Spinal cord (tissue), 10 donors: ENCODE results near the gene FGF10. TPM values are rescaled to one million over a fixed set of nuclear protein-coding genes. Genes with fewer than 3 reads are reported as not detected.
A peak's percentile ranks its signal among the peaks of the same experiment; 100 is the strongest.

ENCODE experiments used
- DNase-seq, 6 donors: peaks; one replicate each; pipeline versions ENCODE4 v3.0.0 to v3.0.0-alpha.2; 2013 to 2015; ENCODE audit warnings: low spot score in 6 of 6, low read depth in 4 of 6
- H3K27ac ChIP-seq: one replicate; pipeline ENCODE4 v1.5.1; 2013; ENCODE audit warnings: low read depth, low read length, control low read depth
- H3K27me3 ChIP-seq: one replicate; pipeline ENCODE4 v1.6.1; 2013; ENCODE audit warnings: low read length; ENCODE audit not compliant: control insufficient read depth, insufficient read depth
- H3K36me3 ChIP-seq: one replicate; pipeline ENCODE4 v1.6.1; 2013; ENCODE audit warnings: low read length; ENCODE audit not compliant: control insufficient read depth, insufficient read depth
- H3K4me1 ChIP-seq: one replicate; pipeline ENCODE4 v1.6.1; 2013; ENCODE audit warnings: low read length; ENCODE audit not compliant: control insufficient read depth, insufficient read depth
- H3K4me3 ChIP-seq: one replicate; pipeline ENCODE4 v1.5.1; 2013; ENCODE audit warnings: low read depth, low read length, control low read depth
- H3K9me3 ChIP-seq: one replicate; pipeline ENCODE4 v1.6.1; 2013; ENCODE audit warnings: low read length; ENCODE audit not compliant: control insufficient read depth, insufficient read depth
- WGBS: methylation state at CpG from one replicate; pipeline ENCODE4 v1.1.5; 2013; ENCODE audit warnings: missing lambda C conversion rate; ENCODE audit not compliant: insufficient coverage; 5-methylcytosine and 5-hydroxymethylcytosine counted together
- polyA plus RNA-seq, 2 donors: library from polyadenylated mRNA; unstranded; fragments of 120-200 nt; gene quantifications; one replicate each; pipeline ENCODE4 v1.2.1, GENCODE V29; 2013; ENCODE audit not compliant: insufficient read length in 2 of 2
- total RNA-seq, 2 donors: library from RNA; depleted of rRNA in 1 of 2; stranded (reverse); fragments of 120-200 nt in 1 of 2; fragments of >200 nt in 1 of 2; gene quantifications; one replicate each; pipeline versions ENCODE4 v1.2.3 to v1.2.4, GENCODE V29; 2013 to 2014
- donor health status: healthy.

Gene FGF10
- total and polyA plus RNA-seq, 4 donors = 2.9 to 10.1 (median 6.2) TPM

DNA sequence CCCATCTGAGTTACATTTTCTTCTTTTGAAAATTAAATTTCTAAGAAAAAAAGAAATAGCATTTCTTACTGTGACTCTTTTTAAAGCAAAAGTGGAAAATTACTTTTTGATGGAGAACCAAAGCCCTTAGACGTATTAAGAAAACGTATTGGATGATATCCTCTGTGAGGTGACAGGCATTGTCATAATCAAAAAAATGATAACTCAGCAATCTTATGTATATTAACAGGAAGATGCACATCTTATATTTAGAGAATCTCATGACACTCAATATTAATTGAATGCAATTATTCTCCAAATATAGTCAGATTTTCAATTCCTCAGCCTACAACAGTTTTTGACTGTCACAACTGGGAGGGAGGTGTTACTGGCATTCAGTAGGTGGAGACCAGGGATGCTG is 25.1 kb downstream of the FGF10 start:
- no CpG with 5 or more reads among the region's 2 CpGs for WGBS
- Histone ChIP-seq H3K4me3 (no peak overlapping the region), H3K36me3 (no peaks in the 10 kb centered on the region), H3K9me3 (no peaks in the 10 kb centered on the region), H3K4me1 (no peaks in the 10 kb centered on the region), H3K27me3 (no peaks in the 10 kb centered on the region), H3K27ac (no peak overlapping the region)
- no peak for DNase-seq

GRCh38 chr5:44361342-44362001 is 27.7 kb downstream of the FGF10 start:
- no peak for DNase-seq
- H3K36me3 ChIP-seq = no peaks in the 10 kb centered on the region

GRCh38 chr5:44360919-44361318 is 28.3 kb downstream of the FGF10 start:
- H3K4me1 ChIP-seq = no peaks in the 10 kb centered on the region

More at GRCh38 chr5:44361342-44362001, 27.7 kb downstream of the FGF10 start:
- H3K27me3 ChIP-seq = no peaks in the 10 kb centered on the region
- WGBS = 100% methylated on average over 1 of the region's 1 CpG
- no peak overlapping the region for H3K4me3 ChIP-seq
- no peaks in the 10 kb centered on the region for H3K9me3 ChIP-seq
- H3K27ac ChIP-seq = no peak overlapping the region
- H3K4me1 ChIP-seq = no peaks in the 10 kb centered on the region

GRCh38 chr5:44358421-44358820 is 30.8 kb downstream of the FGF10 start:
- no CpG with 5 or more reads among the region's 2 CpGs for WGBS
- Histone ChIP-seq H3K4me1 (no peaks in the 10 kb centered on the region), H3K36me3 (no peaks in the 10 kb centered on the region), H3K9me3 (no peaks in the 10 kb centered on the region), H3K27ac (no peak overlapping the region), H3K4me3 (no peak overlapping the region), H3K27me3 (no peaks in the 10 kb centered on the region)
- peak in 1 of 6 donors; percentile 57 for DNase-seq

More at GRCh38 chr5:44360919-44361318, 28.3 kb downstream of the FGF10 start:
- H3K4me3 ChIP-seq = no peak overlapping the region
- H3K9me3 ChIP-seq = no peaks in the 10 kb centered on the region
- H3K36me3 ChIP-seq = no peaks in the 10 kb centered on the region
- no peak overlapping the region for H3K27ac ChIP-seq
- H3K27me3 ChIP-seq = no peaks in the 10 kb centered on the region
- no peak for DNase-seq

- Histone ChIP-seq H3K27ac (no peak overlapping the region), H3K9me3 (no peaks in the 10 kb centered on the region)
Measured at GRCh38 chr5:44356231-44356630, 33.0 kb downstream of the FGF10 start.

DNA sequence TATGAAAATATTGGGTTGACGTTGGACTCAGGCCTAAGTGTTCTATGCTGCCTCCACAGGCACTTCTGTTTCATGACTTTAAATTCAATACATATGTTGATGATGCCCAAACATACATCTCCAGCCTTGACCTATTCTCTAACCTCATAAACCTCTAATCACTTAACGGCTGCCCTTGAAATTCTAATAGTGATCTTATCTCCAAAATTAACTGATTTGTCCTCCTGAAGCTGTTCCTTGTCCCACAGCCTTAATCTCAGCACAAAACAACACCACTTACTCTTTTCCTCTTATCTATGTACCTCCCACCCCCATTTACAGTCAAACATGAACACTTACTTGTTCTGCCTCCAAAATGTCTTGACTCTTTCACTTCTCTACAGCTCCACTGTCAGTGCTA is 43.3 kb downstream of the FGF10 start:
- no peaks in the 10 kb centered on the region for H3K36me3 ChIP-seq
- no peak for DNase-seq
- H3K27ac ChIP-seq = no peak overlapping the region
- no peaks in the 10 kb centered on the region for H3K4me1 ChIP-seq
- H3K9me3 ChIP-seq = no peaks in the 10 kb centered on the region
- WGBS = 94% methylated on average over 1 of the region's 2 CpGs
- H3K27me3 ChIP-seq = no peaks in the 10 kb centered on the region
- no peak overlapping the region for H3K4me3 ChIP-seq

More at GRCh38 chr5:44356231-44356630, 33.0 kb downstream of the FGF10 start:
- no peak for DNase-seq
- H3K36me3 ChIP-seq = no peaks in the 10 kb centered on the region
- no peaks in the 10 kb centered on the region for H3K4me1 ChIP-seq
- no peak overlapping the region for H3K4me3 ChIP-seq
- WGBS = no CpG with 5 or more reads among the region's 1 CpG
- no peaks in the 10 kb centered on the region for H3K27me3 ChIP-seq

DNA sequence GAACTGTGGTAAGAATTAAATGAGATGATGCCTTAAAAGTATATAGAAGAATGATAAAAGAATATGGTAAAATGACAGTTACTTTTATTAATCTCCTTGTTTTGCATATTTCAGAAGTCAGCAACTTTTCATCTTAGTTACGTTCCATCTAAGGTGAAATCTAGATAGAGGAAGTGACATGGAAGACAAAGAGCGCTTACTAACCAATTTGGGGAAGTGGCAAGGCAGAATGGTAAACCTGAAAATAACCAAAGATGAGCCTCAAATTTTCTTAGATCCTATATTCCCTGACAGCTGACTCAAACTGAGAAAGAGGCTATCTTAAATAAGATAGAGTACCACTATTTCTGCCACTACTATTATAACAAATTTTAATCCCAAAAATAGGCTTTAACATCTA is 52.5 kb downstream of the FGF10 start:
- WGBS = no CpG with 5 or more reads among the region's 2 CpGs
- DNase-seq = no peak
- H3K9me3 ChIP-seq = no peaks in the 10 kb centered on the region

GRCh38 chr5:44334622-44335021 is 54.6 kb downstream of the FGF10 start:
- WGBS = no CpG with 5 or more reads among the region's 1 CpG
- Histone ChIP-seq H3K4me1 (no peaks in the 10 kb centered on the region), H3K27ac (no peak overlapping the region), H3K9me3 (no peaks in the 10 kb centered on the region), H3K36me3 (no peaks in the 10 kb centered on the region), H3K4me3 (no peak overlapping the region), H3K27me3 (no peaks in the 10 kb centered on the region)
- no peak for DNase-seq

More for the DNA sequence above, 52.5 kb downstream of the FGF10 start:
- Histone ChIP-seq H3K27ac (no peak overlapping the region), H3K4me1 (no peaks in the 10 kb centered on the region), H3K36me3 (no peaks in the 10 kb centered on the region), H3K4me3 (no peak overlapping the region), H3K27me3 (no peaks in the 10 kb centered on the region)

DNA sequence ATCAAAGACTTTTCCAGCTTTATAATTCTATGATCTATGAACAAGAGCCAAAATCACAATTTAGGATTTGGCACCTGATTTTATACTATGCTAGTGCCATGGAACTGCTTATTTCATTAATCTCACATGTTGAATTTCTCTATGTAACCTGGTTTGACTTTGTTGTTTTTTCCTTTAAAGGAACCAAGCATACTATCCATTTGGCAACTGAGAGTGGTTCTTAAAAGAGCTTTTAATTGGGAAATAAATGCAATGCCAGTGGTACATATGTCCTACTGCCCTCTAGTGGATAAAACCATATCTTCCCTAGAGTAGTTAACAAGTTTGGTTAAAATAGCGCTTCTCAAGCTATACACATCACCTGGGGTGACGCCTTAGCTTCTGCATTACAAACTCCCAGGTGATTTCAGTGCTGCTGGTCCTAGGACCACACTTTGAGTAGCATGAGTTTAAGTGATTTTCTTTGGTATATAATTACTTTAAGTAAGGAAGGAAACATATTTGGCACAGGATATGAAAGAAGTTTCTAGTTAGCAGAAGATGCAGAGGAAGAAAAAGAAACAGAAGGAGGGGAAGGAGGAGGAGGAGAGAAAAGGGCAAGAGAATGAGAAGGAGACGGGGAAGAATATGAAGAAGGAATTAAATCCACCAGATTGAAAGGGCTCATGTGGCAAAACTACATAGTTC is 56.8 kb downstream of the FGF10 start:
- no peaks in the 10 kb centered on the region for H3K36me3 ChIP-seq
- H3K9me3 ChIP-seq = no peaks in the 10 kb centered on the region
- no peak overlapping the region for H3K27ac ChIP-seq
- WGBS = 80% methylated on average over 1 of the region's 3 CpGs
- H3K27me3 ChIP-seq = no peaks in the 10 kb centered on the region
- H3K4me3 ChIP-seq = no peak overlapping the region
- peak in 4 of 6 donors; percentile 4 to 55 (median 28) for DNase-seq
- H3K4me1 ChIP-seq = no peaks in the 10 kb centered on the region
